Measurements from ENCODE around the gene RPS16.

- TF ChIP-seq CTCF (IDR thresholded peaks at IDR 0.05) (no peak), POLR2A (IDR thresholded peaks at IDR 0.05) (no peak)
Observed at GRCh38 chr19:39472746-39473442, 37.1 kb upstream of the RPS16 start.
